ENCODE results near the gene HCK.
"Not testable (repeated sequence)": the region's sequence is repeated elsewhere in the genome, so short reads cannot be mapped to it uniquely, and the experiment has no call there.

The HCK gene

GRCh38 chr20:32031007-32031958, 20.8 kb upstream of the HCK start:
- peak; percentile 48 for DNase-seq

GRCh38 chr20:32033316-32033715, 18.7 kb upstream of the HCK start:
- no peak for DNase-seq

- DNase-seq, result not testable (repeated sequence)
Measured at GRCh38 chr20:32033721-32034120, 18.3 kb upstream of the HCK start.

- DNase-seq, result no peak
Measured at GRCh38 chr20:32034581-32035425, 17.2 kb upstream of the HCK start.

- DNase-seq, result no peak
Measured at GRCh38 chr20:32035426-32035779, 16.6 kb upstream of the HCK start.

- no peak for DNase-seq
Measured at GRCh38 chr20:32036252-32036651, 15.8 kb upstream of the HCK start.

- no peak for DNase-seq
Measured at GRCh38 chr20:32036716-32037485, 15.1 kb upstream of the HCK start.

GRCh38 chr20:32037929-32038328, 14.1 kb upstream of the HCK start:
- DNase-seq, result no peak

GRCh38 chr20:32040142-32040953, 11.7 kb upstream of the HCK start:
- no peak for DNase-seq

GRCh38 chr20:32045999-32046398, 6.0 kb upstream of the HCK start:
- no peak for DNase-seq

- no peak for DNase-seq
Measured at GRCh38 chr20:32050324-32050841, 1.7 kb upstream of the HCK start.

- DNase-seq, result no peak
Measured at GRCh38 chr20:32050851-32051556, 1.0 kb upstream of the HCK start.

GRCh38 chr20:32051720-32052089, 337 bp upstream of the HCK start:
- no peak for DNase-seq

GRCh38 chr20:32052778-32053362, 828 bp downstream of the HCK start:
- no peak for DNase-seq

- no peak for DNase-seq
Measured at GRCh38 chr20:32053648-32054047, 1.6 kb downstream of the HCK start.

GRCh38 chr20:32056708-32057483, 4.9 kb downstream of the HCK start:
- no peak for DNase-seq

GRCh38 chr20:32057656-32058184, 5.7 kb downstream of the HCK start:
- no peak for DNase-seq

- no peak for DNase-seq
Measured at GRCh38 chr20:32059189-32059588, 7.1 kb downstream of the HCK start.

- DNase-seq, result peak; percentile 36
Measured at GRCh38 chr20:32062776-32063170, 10.7 kb downstream of the HCK start.

GRCh38 chr20:32063695-32064094, 11.7 kb downstream of the HCK start:
- DNase-seq, result no peak
